KOPT-K1 (cell line): ENCODE results near the gene IL19.

Experiments
- H3K27ac ChIP-seq: fragments of 200-600 bp; sonication (generic); 2 replicates; pipeline ENCODE4 v1.5.1; 2016; ENCODE audit warnings: antibody characterized with exemption, mild to moderate bottlenecking, low read depth, low read length; ENCODE audit not compliant: poor library complexity, severe bottlenecking
- H3K36me3 ChIP-seq: fragments of 200-600 bp; sonication (generic); 2 replicates; pipeline ENCODE4 v1.5.1; 2017; ENCODE audit warnings: antibody characterized with exemption, mild to moderate bottlenecking, low read length, moderate library complexity; ENCODE audit not compliant: insufficient read depth
- H3K9me3 ChIP-seq: fragments of 200-600 bp; sonication (generic); 2 replicates; pipeline ENCODE4 v1.5.1; 2017; ENCODE audit warnings: antibody characterized with exemption, low read length, mild to moderate bottlenecking; ENCODE audit not compliant: insufficient read depth, poor library complexity, severe bottlenecking

IL19 gene

GRCh38 chr1:206882555-206882954 is 112.0 kb downstream of the IL19 start:
- no peak overlapping the region for H3K27ac ChIP-seq
- H3K36me3 ChIP-seq, result no peaks in the 10 kb centered on the region
- peaks cover 18% of the 10 kb centered on the region for H3K9me3 ChIP-seq

- no peak overlapping the region for H3K27ac ChIP-seq
- H3K9me3 ChIP-seq, result peaks cover 12% of the 10 kb centered on the region
- no peaks in the 10 kb centered on the region for H3K36me3 ChIP-seq
These were observed 112.6 kb downstream of the IL19 start for GRCh38 chr1:206883160-206883559.

- Histone ChIP-seq H3K36me3 (no peaks in the 10 kb centered on the region), H3K27ac (no peak overlapping the region), H3K9me3 (peaks cover 6% of the 10 kb centered on the region)
These were observed 113.3 kb downstream of the IL19 start for GRCh38 chr1:206883876-206884275.

GRCh38 chr1:206885341-206886060 is 114.9 kb downstream of the IL19 start:
- Histone ChIP-seq H3K9me3 (no peaks in the 10 kb centered on the region), H3K36me3 (no peaks in the 10 kb centered on the region), H3K27ac (no peak overlapping the region)

GRCh38 chr1:206886831-206887230 is 116.3 kb downstream of the IL19 start:
- no peaks in the 10 kb centered on the region for H3K36me3 ChIP-seq
- no peak overlapping the region for H3K27ac ChIP-seq
- no peaks in the 10 kb centered on the region for H3K9me3 ChIP-seq

GRCh38 chr1:206887701-206888100 is 117.1 kb downstream of the IL19 start:
- no peaks in the 10 kb centered on the region for H3K9me3 ChIP-seq
- no peak overlapping the region for H3K27ac ChIP-seq
- H3K36me3 ChIP-seq, result no peaks in the 10 kb centered on the region

- Histone ChIP-seq H3K27ac (no peak overlapping the region), H3K36me3 (no peaks in the 10 kb centered on the region), H3K9me3 (no peaks in the 10 kb centered on the region)
These were observed 119.8 kb downstream of the IL19 start for GRCh38 chr1:206890125-206891060.

GRCh38 chr1:206891412-206891811 is 120.8 kb downstream of the IL19 start:
- Histone ChIP-seq H3K36me3 (no peaks in the 10 kb centered on the region), H3K9me3 (no peaks in the 10 kb centered on the region), H3K27ac (no peak overlapping the region)
